ENCODE results near the gene EGFR. TPM values are rescaled to one million over a fixed set of nuclear protein-coding genes. Genes with fewer than 3 reads are reported as not detected.
A peak's percentile ranks its signal among the peaks of the same experiment; 100 is the strongest.

Gene EGFR
- polyA plus RNA-seq, 1 of the 3 experiments (the other 2 are of a cell fraction) = 37.6 TPM

DNA sequence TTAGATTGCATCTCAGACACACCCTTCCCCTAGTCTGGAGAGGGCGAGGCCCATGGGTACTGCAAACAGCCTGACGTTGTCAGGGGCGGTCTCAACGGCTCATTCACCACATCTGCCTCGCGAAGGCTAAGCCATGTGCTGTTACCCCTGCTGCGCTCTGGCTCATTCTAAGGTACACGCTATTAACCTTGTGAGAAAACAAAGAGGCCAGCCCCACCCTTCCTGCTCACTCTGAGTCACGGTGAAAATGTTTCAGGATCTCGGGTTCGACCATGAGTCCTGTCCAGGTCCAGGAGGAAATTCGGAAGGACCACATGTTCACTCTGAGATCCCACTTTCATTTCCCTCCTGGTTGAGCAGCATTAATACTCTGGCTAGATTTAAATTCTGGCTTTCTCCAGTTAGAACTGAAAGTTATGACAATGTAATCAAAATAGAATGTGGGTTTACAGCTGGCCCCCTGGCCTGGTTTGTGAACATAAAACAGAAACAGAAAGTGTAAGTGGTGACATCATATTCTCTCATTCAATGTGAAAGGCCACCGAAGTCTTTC is 55.2 kb downstream of the EGFR start:
- WGBS (ENCODE audit: low lambda C conversion rate) = 72% methylated on average over 13 of the region's 13 CpGs
- H3K4me1 ChIP-seq (ENCODE audit: control insufficient read depth in 1 of 2, insufficient read depth in 2 of 2, low read depth in 1 of 2, low read length in 1 of 2) = peaks cover 18 to 44% of the 10 kb centered on the region in 2 experiments
- ChIA-PET POLR2A (no interaction called here), CTCF (interaction anchor here (1.2 to 4.1 kb wide), 2 partner anchors 12 to 181 kb away, joined by 3 to 20 read pairs; no protein-coding TSS in a partner anchor)
- peak overlapping the region; percentile 4 to 9; a peak in 1 of 4 replicates for H3K4me3 ChIP-seq (ENCODE audit: low read depth in 2 of 2, low read length in 1 of 2)
- no peak for TF ChIP-seq REST (IDR thresholded peaks at IDR 0.05; ENCODE audit: low read depth, low read length)
- TF ChIP-seq RCOR1 (IDR thresholded peaks at IDR 0.05; ENCODE audit: low read length) = no peak
- TF ChIP-seq SIN3A (IDR thresholded peaks at IDR 0.05; ENCODE audit: borderline replicate concordance, low read depth, low read length) = 0 out of 2 replicates have a peak, but pooled peaks have one; percentile 34
- peak; percentile 50; the same call in 1 of the 2 replicates for TF ChIP-seq TCF12 (IDR thresholded peaks at IDR 0.05)
- TF ChIP-seq, protein P1, sequence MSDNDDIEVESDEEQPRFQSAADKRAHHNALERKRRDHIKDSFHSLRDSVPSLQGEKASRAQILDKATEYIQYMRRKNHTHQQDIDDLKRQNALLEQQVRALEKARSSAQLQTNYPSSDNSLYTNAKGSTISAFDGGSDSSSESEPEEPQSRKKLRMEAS (IDR thresholded peaks at IDR 0.05; ENCODE audit: low read depth) = peak; percentile 68; the same call in 1 of the 2 replicates
- H3K9me2 ChIP-seq = no peaks in the 10 kb centered on the region
- no peak for DNase-seq
- H3K79me2 ChIP-seq (ENCODE audit: insufficient read depth) = peaks cover 98% of the 10 kb centered on the region
- H3F3A ChIP-seq (replicated peaks; ENCODE audit: insufficient read depth) = peaks cover 24% of the 10 kb centered on the region
- peak overlapping the region; percentile 28 to 63 for H3K27ac ChIP-seq (ENCODE audit: low read depth in 2 of 2, low read length in 1 of 2)
- no peaks in the 10 kb centered on the region for H3K27me3 ChIP-seq (ENCODE audit: insufficient read depth)
- peaks cover 0 to 29% of the 10 kb centered on the region in 2 experiments for H3K36me3 ChIP-seq (replicated peaks in 1 of 2; ENCODE audit: control insufficient read depth in 1 of 2, insufficient read depth in 2 of 2, low read length in 1 of 2)
- no peak overlapping the region for H2AFZ ChIP-seq (ENCODE audit: low read depth)
- H4K20me1 ChIP-seq (ENCODE audit: insufficient read depth) = no peaks in the 10 kb centered on the region; the same call in 1 of the 2 replicates
- peak overlapping the region; percentile 6 for H3K9ac ChIP-seq
- peak overlapping the region; percentile 60 for H3K4me2 ChIP-seq
- no peaks in the 10 kb centered on the region for H3K9me3 ChIP-seq

GRCh38 chr7:55075464-55076021 is 56.7 kb downstream of the EGFR start:
- Histone ChIP-seq H2AFZ (ENCODE audit: low read depth) (no peak overlapping the region), H3K27me3 (ENCODE audit: insufficient read depth) (no peaks in the 10 kb centered on the region), H3K4me1 (ENCODE audit: control insufficient read depth in 1 of 2, insufficient read depth in 2 of 2, low read depth in 1 of 2, low read length in 1 of 2) (peaks cover 19 to 46% of the 10 kb centered on the region in 2 experiments), H3F3A (replicated peaks; ENCODE audit: insufficient read depth) (peaks cover 24% of the 10 kb centered on the region), H3K27ac (ENCODE audit: low read depth in 2 of 2, low read length in 1 of 2) (peak overlapping the region in 1 of 2 experiments; percentile 63; a peak in 1 of 4 replicates), H3K4me2 (no peak overlapping the region), H3K4me3 (ENCODE audit: low read depth in 2 of 2, low read length in 1 of 2) (no peak overlapping the region), H4K20me1 (ENCODE audit: insufficient read depth) (no peaks in the 10 kb centered on the region; the same call in 1 of the 2 replicates), H3K9ac (no peak overlapping the region), H3K9me2 (no peaks in the 10 kb centered on the region), H3K79me2 (ENCODE audit: insufficient read depth) (peaks cover 98% of the 10 kb centered on the region), H3K9me3 (no peaks in the 10 kb centered on the region), H3K36me3 (replicated peaks in 1 of 2; ENCODE audit: control insufficient read depth in 1 of 2, insufficient read depth in 2 of 2, low read length in 1 of 2) (peaks cover 3 to 20% of the 10 kb centered on the region in 2 experiments)
- no peak for DNase-seq
- 92% methylated on average over 5 of the region's 5 CpGs for WGBS (ENCODE audit: low lambda C conversion rate)
- ChIA-PET CTCF (interaction anchor here (1.5 kb wide), 1 partner anchor 179 kb away, joined by 11 read pairs; no protein-coding TSS in a partner anchor), POLR2A (no interaction called here)
- TF ChIP-seq CHD2 (IDR thresholded peaks at IDR 0.05; ENCODE audit: low read length, partially characterized antibody) = no peak
- no peak for TF ChIP-seq NRF1 (IDR thresholded peaks at IDR 0.05; ENCODE audit: low read depth, low read length)
- no peak for TF ChIP-seq FOSL2 (IDR thresholded peaks at IDR 0.05; ENCODE audit: borderline replicate concordance, low read depth)
- no peak for TF ChIP-seq SIN3A (IDR thresholded peaks at IDR 0.05; ENCODE audit: borderline replicate concordance, low read depth, low read length)
- TF ChIP-seq POLR2AphosphoS5 (IDR thresholded peaks at IDR 0.05; ENCODE audit: low read depth, low read length) = no peak
- no peak for TF ChIP-seq GABPA (IDR thresholded peaks at IDR 0.05; ENCODE audit: low read depth)
- TF ChIP-seq, protein P2, sequence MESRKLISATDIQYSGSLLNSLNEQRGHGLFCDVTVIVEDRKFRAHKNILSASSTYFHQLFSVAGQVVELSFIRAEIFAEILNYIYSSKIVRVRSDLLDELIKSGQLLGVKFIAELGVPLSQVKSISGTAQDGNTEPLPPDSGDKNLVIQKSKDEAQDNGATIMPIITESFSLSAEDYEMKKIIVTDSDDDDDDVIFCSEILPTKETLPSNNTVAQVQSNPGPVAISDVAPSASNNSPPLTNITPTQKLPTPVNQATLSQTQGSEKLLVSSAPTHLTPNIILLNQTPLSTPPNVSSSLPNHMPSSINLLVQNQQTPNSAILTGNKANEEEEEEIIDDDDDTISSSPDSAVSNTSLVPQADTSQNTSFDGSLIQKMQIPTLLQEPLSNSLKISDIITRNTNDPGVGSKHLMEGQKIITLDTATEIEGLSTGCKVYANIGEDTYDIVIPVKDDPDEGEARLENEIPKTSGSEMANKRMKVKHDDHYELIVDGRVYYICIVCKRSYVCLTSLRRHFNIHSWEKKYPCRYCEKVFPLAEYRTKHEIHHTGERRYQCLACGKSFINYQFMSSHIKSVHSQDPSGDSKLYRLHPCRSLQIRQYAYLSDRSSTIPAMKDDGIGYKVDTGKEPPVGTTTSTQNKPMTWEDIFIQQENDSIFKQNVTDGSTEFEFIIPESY (IDR thresholded peaks at IDR 0.05; ENCODE audit: borderline replicate concordance, low read depth) = no peak
- no peak for TF ChIP-seq MEF2A (IDR thresholded peaks at IDR 0.05; ENCODE audit: borderline replicate concordance, low read depth)
- TF ChIP-seq USF2 (IDR thresholded peaks at IDR 0.05; ENCODE audit: borderline replicate concordance, low read depth, low read length) = no peak
- no peak for TF ChIP-seq RFX5 (IDR thresholded peaks at IDR 0.05; ENCODE audit: low read length)
- TF ChIP-seq, protein P3, sequence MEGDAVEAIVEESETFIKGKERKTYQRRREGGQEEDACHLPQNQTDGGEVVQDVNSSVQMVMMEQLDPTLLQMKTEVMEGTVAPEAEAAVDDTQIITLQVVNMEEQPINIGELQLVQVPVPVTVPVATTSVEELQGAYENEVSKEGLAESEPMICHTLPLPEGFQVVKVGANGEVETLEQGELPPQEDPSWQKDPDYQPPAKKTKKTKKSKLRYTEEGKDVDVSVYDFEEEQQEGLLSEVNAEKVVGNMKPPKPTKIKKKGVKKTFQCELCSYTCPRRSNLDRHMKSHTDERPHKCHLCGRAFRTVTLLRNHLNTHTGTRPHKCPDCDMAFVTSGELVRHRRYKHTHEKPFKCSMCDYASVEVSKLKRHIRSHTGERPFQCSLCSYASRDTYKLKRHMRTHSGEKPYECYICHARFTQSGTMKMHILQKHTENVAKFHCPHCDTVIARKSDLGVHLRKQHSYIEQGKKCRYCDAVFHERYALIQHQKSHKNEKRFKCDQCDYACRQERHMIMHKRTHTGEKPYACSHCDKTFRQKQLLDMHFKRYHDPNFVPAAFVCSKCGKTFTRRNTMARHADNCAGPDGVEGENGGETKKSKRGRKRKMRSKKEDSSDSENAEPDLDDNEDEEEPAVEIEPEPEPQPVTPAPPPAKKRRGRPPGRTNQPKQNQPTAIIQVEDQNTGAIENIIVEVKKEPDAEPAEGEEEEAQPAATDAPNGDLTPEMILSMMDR (IDR thresholded peaks at IDR 0.05) = no peak
- no peak for TF ChIP-seq TEAD4 (IDR thresholded peaks at IDR 0.05; ENCODE audit: borderline replicate concordance, insufficient read depth)
- TF ChIP-seq MXI1 (IDR thresholded peaks at IDR 0.05; ENCODE audit: low read depth, low read length) = no peak

All from SK-N-SH (cell line).